SK-N-SH (cell line): ENCODE measurements around the gene USP9Y.

Experiments
- CHD2 ChIP-seq: fragments of 150-350 bp; IDR thresholded peaks from 2 replicates; pipeline ENCODE4 v1.6.1; 2018; ENCODE audit warnings: low read length; ENCODE audit not compliant: partially characterized antibody
- EP300 ChIP-seq, 2 experiments: IDR thresholded peaks; 2 replicates each; pipeline versions ENCODE4 v1.4.0 to v1.6.1; 2012; ENCODE audit warnings: borderline replicate concordance in 1 of 2, low read depth in 1 of 2, low read length in 1 of 2
- FOXM1 ChIP-seq: IDR thresholded peaks from 2 replicates; pipeline ENCODE4 v1.4.0; 2012; ENCODE audit warnings: low read depth, mild to moderate bottlenecking
- GABPA ChIP-seq: IDR thresholded peaks from 2 replicates; pipeline ENCODE4 v1.4.0; 2012; ENCODE audit warnings: low read depth, mild to moderate bottlenecking
- NFIC ChIP-seq: IDR thresholded peaks from 2 replicates; pipeline ENCODE4 v1.4.0; 2012; ENCODE audit warnings: borderline replicate concordance
- POLR2AphosphoS5 ChIP-seq: IDR thresholded peaks from 2 replicates; pipeline ENCODE4 v1.6.1; 2012; ENCODE audit warnings: low read depth, low read length
- RCOR1 ChIP-seq: fragments of 150-350 bp; IDR thresholded peaks from 2 replicates; pipeline ENCODE4 v1.6.1; 2017; ENCODE audit warnings: antibody characterized with exemption, low read length
- SIN3A ChIP-seq: IDR thresholded peaks from 2 replicates; pipeline ENCODE4 v1.6.1; 2012; ENCODE audit warnings: low read depth, mild to moderate bottlenecking, low read length, moderate library complexity, borderline replicate concordance
- SMC3 ChIP-seq: IDR thresholded peaks from 2 replicates; pipeline ENCODE4 v1.6.1; 2012; ENCODE audit warnings: low read depth, low read length, improper control_type of control experiment
- TF ChIP-seq, protein P1 (sequence below): fragments of 200-600 bp; sonication (generic); IDR thresholded peaks from 2 replicates; pipeline ENCODE4 v1.6.1; 2017; ENCODE audit warnings: antibody characterized with exemption, mild to moderate bottlenecking, moderate library complexity
- TF ChIP-seq, protein P2 (sequence below): fragments of 150-350 bp; IDR thresholded peaks from 2 replicates; pipeline ENCODE4 v1.6.1; 2017; ENCODE audit warnings: antibody characterized with exemption, low read length, low read depth, borderline replicate concordance
- TF ChIP-seq, protein P3 (sequence below): IDR thresholded peaks from 2 replicates; pipeline ENCODE4 v1.4.0; 2012; ENCODE audit warnings: low read depth

DNA sequence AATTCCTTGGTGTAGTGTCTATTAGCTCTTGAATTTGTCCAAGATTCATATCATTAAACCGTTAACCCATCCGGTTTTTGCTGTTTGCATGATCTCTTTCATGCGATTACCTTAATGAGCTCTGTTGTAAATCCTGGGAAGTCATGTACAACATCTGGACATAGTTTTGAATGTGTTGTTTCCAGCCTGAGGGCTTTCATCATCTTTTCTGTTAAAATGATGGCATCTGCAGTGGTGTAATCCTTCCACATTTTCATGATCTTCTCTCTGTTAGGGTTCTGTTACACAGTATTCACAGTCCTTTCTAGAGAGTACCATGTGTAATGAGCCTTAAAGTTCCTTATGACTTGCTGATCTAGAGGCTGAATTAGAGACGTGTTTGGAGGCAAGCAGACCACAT, 64.9 kb downstream of the USP9Y start:
- TF ChIP-seq FOXM1 (no peak), POLR2AphosphoS5 (no peak), GABPA (no peak), NFIC (no peak), RCOR1 (no peak), EP300 (IDR thresholded peaks at IDR 0.05; ENCODE audit: borderline replicate concordance in 1 of 2, low read depth in 1 of 2, low read length in 1 of 2) (no peak), SIN3A (no peak), SMC3 (no peak), CHD2 (no peak)
- TF ChIP-seq, protein P1, sequence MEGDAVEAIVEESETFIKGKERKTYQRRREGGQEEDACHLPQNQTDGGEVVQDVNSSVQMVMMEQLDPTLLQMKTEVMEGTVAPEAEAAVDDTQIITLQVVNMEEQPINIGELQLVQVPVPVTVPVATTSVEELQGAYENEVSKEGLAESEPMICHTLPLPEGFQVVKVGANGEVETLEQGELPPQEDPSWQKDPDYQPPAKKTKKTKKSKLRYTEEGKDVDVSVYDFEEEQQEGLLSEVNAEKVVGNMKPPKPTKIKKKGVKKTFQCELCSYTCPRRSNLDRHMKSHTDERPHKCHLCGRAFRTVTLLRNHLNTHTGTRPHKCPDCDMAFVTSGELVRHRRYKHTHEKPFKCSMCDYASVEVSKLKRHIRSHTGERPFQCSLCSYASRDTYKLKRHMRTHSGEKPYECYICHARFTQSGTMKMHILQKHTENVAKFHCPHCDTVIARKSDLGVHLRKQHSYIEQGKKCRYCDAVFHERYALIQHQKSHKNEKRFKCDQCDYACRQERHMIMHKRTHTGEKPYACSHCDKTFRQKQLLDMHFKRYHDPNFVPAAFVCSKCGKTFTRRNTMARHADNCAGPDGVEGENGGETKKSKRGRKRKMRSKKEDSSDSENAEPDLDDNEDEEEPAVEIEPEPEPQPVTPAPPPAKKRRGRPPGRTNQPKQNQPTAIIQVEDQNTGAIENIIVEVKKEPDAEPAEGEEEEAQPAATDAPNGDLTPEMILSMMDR, result no peak
- TF ChIP-seq, protein P2, sequence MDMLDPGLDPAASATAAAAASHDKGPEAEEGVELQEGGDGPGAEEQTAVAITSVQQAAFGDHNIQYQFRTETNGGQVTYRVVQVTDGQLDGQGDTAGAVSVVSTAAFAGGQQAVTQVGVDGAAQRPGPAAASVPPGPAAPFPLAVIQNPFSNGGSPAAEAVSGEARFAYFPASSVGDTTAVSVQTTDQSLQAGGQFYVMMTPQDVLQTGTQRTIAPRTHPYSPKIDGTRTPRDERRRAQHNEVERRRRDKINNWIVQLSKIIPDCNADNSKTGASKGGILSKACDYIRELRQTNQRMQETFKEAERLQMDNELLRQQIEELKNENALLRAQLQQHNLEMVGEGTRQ, result no peak
- TF ChIP-seq, protein P3, sequence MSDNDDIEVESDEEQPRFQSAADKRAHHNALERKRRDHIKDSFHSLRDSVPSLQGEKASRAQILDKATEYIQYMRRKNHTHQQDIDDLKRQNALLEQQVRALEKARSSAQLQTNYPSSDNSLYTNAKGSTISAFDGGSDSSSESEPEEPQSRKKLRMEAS, result no peak
